Activated CD4-positive, alpha-beta T cell treated with anti-CD3 and anti-CD28 coated beads, Interleukin-2, amount 50 U/mL, for 24 hours (primary cell): ENCODE measurements around the gene TTLL8.

Source experiments
- DNase-seq, 2 donors: peaks; one replicate each; pipeline ENCODE4 v3.0.0-alpha.2; 2020; ENCODE audit warnings: low read depth in 1 of 2, low spot score in 1 of 2

The TTLL8 gene

DNA sequence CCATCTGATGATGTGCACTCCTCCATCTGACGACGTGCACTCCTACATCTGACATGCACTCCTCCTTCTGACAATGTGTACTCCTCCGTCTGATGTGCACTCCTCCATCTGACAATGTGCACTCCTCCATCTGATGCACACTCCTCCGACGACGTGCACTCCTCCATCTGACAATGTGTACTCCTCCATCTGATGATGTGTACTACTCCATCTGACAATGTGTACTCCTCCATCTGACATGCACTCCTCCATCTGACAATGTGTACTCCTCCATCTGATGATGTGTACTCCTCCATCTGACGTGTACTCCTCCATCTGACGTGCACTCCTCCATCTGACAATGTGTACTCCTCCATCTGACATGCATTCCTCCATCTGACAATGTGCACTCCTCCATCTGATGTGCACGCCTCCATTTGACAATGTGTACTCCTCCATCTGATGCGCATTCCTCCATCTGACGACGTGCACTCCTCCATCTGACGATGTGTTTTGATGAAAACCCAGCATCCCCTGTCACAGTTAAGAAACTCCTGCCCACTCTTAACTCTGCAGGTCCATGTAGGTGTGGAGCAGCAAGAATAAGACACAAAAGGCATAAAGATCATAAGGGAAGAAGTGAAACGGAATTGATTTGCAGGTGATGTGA lies 35.8 kb downstream of the TTLL8 start:
- DNase-seq: no peak

DNA sequence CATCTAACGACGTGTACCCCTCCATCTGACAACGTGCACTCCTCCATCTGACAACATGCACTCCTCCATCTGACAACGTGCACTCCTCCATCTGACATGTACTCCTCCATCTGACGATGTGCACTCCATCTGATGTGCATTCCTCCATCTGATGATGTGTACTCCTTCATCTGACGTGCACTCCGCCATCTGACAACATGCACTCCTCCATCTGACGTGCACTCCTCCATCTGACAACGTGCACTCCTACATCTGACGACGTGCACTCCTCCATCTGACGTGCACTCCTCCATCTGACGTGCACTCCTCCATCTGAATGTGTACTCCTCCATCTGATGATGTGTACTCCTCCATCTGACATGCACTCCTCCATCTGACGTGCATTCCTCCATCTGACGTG lies 37.5 kb downstream of the TTLL8 start:
- no peak for DNase-seq

DNA sequence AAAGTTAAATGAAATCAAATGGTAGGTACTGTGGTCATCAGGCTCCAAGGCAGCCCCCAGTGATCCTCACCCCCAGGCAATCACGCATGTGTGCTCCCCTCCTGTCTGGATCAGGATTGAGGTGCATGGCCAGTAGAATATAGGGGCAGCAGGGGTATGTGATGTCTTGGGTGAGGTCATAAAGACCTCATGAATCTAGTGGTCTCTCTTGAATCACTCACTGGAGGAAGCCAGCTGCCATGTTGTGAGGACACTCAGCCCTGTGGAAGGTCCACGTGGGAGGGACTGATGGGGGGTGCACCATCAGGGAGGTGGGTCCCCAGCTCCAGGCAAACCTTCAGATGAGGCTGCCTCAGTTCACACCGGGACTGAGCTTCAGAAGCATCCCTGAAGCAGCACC lies 38.8 kb downstream of the TTLL8 start:
- DNase-seq: no peak

DNA sequence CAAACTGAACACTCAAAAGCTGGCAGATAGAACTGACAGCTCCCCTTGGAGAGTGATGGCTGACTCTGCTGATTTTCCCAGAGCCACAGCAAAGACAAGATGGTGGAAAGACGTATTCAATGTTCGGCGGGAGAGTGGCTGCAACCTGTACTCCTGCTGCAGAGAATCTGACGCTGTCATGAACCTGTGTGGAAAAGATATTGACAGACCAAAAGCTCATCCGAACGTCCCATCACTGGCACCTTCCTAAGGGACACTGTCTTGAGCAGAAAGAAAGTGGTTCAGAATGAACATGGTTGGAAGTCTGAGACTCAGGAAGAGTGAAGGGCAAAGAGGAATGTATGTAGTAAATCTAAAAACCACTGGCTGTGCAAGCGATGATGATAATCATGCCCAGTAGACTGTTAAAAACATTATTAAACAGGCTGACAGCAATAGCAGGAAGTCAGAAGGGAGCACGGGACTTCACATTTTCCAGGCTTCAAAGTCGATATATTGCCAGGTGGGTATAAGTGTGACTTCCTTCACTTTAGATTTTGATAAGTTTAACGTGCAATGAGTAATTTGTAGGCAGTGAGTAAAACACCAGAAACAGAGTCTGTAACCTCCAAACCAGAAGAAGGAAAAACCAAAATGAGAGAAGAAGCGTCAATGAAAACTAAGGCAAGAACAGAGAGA lies 39.4 kb downstream of the TTLL8 start:
- DNase-seq: peak in 1 of 2 donors; percentile 47

DNA sequence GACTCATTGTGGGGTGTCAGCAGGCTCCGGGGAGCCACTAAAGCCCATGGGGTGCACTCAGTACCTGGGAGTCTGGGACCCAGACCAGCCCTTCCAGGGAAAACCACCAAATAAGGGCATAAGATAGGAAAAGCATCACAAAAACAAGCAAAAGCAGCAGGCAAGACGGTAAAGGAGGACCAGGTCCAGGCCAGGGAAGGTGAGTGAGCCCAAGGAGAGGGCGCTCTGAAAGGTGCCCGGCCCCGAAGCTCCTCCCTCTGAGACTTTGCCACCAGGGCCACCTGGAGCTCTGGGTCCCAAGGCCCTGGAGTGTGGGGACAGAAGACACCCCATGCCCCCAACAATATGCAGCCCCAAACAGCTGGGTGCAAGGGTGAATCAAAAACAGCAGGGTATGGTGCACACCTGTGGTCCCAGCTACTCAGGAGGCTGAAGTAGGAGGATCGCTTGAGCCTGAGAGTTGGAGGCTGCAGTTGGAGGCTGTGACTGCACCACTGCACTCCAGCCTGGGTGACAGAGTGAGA lies 40.3 kb downstream of the TTLL8 start:
- DNase-seq: no peak

DNA sequence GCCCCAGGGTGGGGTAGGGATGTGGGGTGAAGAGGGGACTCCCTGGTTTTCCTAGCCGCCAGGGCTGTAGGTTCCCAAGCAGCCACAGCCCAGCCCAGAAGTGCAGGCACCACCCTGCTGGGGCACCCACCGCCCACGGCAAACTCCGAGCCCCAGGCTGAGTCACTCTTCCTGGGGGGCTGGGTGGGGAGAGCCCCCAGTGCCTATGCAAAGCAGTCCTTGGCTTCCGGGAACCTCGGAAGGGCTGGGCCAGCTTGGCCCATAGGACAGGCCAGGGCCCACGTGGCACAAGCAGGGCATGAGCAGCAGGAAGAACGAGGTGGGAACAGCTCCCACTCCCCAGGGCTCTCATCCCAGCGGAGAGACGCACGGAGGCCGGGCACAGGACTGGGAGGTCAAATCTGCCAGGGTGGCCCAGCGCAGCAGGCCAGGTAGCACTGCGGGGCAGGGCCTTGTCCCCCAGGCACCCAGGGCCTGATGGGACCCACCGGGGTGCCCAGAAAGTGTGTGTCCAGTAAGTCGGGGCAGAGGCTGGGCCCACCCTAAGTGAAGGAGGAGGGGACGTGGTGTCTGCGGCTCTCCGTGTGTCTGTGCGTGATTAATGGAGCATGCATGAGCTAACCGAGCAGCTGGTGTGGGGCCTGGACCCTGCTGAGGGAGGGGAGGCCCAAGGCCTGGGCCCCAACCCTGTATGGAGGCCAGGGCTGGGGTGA lies 41.0 kb downstream of the TTLL8 start:
- peak; percentile 55 to 62 for DNase-seq

DNA sequence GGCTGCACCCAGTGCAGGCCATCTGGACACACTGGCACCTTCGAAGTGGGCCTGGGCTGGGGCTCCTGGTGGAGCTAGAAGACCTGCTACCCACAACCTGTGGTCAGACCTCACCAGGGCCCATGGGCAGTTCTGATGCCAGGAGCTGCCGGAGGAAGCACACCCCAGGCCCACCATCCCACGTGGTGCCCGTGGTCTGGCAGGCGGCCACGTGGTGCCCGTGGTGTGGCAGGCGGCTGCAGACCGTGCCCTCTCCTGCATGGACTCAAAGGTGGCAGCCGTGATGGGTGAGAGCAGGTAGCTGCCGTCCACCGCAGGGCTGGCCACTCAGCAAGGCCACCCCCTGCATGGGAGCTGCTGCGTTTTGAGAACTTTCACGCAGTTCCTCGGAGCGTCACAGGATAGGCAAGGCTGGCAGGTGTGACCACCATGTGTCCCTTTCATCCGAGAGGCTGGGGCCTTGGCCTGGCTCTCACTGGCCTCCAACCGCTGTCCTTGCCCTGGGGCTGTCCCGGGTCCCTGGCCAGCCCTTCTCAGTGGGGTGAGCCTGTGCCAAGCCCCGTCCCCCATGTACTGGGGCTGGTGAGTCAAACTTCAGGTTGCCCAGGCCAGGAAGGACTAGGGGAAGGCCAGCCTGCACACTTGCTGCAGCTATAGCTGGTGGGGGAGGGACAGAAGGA lies 41.6 kb downstream of the TTLL8 start:
- DNase-seq: no peak

DNA sequence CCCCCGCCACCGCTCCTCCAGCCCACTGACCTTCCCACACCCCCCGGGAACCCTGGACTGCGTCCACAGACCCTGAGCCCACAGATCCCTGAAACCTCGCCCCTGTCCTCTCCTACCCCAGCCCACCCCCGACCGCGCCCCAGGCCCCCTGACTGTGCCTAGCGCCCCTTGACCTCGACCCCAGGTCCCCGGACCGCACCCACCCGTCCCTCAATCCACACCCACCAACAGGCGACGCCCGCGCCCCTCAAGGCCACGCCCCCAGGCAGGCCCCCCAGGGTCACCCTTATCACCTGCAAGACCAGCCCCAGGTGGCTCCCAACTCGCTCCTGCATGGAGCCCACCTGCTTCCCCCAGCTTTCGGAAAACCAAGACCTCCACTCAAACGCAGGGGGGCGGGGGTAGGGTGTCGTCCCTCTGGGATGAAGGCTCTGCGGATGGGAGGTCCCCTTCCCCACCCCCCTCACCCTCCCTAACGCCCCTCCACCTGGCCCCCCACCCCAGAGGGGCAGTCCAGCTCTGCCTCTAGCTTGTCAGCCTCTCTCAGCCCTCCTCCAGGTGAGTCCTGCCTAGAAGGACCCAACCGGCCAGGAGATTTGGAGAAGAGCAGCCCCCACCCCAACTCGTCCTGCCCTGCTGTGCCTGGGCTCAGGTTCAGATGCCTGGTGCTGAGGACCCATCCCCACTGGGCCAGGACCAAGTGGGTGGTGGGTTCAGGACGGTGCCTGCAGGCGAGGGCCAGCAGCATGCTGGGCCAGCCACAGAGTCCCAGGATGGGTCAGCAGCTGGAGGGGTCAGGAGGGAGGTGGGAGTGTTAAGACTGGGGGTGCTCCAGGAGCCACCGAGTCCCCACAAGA lies 42.4 kb downstream of the TTLL8 start:
- no peak for DNase-seq

DNA sequence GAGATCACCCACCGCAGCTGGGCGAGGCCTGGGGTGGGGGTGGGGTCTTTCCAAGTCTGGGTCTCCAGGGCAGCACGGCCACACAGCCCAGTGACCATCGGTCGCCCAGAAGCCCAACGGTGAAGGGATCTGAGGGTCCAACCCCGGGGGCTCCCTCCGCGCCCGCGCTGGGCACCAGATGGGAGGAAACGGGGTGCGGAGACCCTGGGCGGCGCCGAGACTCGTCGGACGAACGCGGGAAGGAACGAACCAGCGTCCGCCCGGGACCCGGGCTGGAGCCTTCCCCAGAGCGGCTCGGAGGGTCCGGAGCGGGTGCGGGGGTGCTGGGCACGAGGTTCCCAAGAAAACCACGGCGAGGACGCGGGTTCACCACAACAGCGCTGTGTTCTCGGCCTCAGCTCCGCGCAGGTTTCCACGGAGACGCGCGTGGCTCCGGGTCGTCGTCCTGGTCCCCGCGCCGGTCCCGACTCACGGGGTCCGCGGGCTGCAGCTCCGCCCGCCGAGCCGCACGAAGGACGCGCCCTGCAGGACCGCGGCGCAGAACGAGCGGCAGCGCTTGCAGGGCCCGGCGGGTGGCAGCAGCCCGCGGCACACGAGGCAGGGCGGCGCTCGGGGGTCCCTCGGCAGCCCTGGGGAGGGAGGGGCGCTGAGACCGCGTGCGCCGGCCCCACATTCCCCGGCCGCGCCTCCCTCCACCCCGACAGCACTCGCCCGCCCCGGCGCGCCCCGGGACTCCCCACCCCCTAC lies 43.3 kb downstream of the TTLL8 start:
- DNase-seq: no peak

DNA sequence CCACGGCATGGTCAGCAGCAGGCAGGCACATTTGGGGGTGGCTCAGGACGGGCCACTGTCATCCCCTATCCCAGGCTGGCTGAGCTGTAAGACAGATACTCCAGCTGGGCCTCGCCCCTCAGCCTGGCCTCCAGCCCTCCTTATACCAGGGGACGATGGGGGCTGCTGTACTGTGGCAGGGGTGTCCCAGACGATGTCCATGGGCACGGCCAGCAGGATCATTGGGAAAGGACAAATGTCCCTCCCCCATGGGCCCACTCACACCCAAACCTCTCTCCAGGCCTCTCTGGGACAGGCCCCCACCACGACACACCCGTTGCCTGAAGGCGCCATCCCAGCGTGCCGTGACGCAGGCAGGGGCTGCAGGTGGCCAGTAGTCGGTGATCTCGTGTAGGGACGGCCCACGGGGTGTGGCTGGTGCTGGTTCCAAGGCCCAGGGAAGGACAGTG lies 44.0 kb downstream of the TTLL8 start:
- DNase-seq: no peak

DNA sequence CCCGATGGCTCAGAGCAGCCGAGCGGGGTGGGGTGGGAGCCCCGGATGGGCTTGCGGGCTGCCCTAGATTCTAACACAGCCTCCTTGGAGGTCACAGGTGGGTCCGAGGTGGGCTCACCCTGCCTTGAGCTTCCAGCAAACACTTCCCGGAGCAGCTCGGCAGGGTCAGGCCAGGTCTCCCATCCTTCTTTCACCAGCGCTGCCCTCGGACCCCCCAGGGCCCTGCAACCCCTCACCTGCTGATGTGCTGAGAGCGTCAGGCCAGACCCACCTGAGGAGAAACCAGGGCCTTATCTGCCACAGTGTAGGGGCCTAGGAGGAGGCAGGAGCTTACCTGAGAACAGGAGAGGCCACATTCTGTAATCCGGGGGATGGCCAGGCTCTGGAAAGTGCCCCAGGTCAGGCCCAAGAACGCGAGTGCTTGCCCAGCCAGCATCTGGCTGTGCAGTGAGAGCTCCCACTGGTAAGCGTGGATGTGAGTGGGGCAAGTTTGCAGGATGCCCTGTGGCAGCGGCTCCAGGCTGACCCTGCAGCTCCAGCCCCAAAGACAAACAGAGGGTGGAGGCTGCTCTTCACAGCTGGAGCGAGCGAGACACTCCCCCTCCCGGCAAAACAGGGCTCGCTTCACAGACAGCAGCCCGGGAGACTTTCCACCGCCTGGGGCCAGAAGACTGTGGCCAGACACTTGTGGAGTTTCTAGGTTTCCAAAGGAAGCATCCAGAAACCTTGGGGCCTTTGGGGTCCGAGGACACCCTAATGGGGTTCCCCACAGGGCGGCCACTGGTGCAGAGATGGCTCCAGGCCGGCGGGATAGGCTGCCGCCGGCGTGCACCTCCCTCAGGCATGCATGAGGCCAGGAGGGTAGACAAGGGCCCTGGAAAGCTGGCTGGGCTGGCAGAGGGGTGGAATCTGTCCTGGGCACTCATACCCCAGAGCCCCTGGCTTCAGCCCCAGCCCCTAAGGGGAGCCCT lies 45.6 kb downstream of the TTLL8 start, which contains the start of gene IL17REL:
Gene IL17REL (minus strand): TSS at position 555 of the 971 bp plus-strand sequence. CDS start 119 bp downstream, at position 436.
- DNase-seq: no peak

DNA sequence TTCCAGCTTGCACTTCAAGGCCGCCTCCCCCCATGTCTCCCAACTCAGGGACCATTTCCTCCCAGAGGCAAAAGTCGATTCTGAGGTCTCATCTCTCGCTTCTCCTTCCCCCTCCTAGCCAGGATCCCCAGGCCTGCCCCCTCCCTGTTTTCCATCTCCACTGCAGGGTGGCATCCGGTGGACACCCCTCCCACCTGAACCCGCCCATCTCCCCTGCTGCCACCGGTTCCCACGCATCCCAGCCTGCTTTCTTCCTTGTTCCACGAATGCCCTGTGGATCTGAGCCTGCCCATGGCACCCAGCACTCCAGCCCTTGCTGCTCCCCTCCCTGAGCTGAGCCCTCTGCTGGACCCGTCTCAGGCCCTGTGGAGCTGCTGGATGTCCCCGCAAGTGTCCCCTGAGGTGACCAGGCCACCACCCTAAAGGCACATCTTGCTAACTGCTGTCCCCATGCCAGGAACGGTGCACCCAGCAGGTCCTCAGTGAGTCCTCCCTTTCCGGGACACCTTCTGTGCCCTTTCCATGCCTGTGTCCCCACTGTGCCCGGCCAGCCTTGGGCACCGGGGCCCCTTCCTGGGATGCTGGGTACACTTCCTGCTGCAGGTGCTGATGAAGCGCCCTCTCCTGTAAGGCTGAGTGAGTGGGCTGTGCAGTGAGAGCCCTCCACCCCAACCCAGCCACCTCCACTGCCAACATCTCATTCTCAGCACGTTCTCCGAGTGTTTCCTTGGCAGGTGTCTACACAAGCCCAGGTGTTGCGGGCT lies 46.5 kb downstream of the TTLL8 start:
- DNase-seq: no peak

DNA sequence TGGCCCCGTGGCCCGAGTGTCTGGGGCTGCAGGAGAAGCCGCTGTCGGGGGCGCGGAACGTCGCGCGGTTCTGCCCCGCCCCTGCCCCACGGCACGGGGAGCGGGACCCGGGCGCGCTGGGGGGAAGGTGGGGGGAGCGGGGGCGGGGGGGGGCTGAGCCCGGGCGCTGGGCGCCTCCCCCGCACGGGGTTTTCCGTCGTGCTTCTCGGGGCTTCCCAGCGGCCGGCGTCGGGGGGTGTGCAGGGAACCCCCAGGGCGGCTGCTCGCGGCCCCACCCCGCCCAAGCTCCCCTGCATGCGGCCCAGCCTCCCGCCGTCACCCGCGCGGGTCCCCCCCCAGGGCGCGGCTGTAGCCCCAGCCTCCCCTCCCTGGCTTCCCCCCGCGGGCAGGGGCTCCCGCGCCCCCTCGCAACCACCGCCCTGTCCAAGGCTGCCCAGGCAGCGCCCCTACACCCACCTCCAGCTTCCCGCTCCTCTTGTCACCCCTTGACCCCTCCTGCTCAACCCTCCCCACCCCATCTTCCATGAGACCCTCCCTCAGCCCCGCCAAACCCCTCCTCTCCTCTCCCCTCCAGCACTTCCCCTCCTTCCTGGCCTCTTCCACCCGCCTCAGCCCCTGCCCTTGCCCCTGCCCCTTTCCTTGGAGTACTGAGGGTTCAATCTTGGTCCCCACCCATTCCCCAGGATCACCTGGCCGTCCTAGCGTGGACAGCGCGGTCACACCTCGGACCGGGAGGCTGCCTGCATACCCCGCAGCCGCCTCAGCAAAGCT lies 47.2 kb downstream of the TTLL8 start:
- DNase-seq: no peak

DNA sequence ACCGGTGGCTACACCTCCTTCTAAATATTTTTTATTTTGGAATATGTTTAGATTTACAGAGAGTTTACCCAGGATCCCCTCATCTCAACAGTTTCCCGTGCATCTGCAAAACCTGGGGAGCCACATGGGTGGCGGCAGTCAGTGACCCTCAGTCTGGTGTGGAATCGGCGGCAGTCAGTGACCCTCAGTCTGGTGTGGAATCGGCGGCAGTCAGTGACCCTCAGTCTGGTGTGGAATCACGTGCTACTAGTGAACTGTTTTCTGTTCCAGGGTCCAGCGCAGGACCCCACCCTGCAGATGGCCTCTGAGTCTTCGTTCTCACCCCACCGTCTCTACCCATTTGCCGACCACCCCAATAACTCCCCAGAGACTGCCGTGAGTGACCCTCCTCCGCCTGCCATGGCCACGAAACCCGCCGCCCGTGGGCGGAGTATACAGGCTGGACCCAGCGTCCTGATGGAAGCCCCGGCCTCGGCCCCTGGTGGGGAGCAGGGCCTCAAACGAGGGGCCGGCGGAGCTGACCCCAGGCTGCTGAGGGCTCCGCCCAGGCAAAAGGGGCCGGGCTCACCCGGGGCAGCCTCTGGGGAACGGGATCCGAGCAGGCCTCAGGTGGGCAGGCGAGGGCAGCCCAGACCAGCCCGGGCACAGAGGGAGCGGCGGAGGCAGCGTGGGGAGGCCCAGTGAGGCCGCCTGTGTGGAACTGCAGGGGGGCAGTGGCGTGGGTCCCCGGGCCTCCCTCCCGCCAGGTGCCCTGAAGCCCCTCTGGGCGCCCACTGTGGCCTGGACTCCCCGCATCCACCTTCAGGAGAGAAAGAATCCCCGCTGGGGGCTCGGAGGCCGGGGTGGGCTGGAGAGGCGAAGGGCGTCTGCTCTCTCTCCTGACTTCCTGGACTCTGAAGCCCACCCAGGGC lies 48.1 kb downstream of the TTLL8 start:
- DNase-seq: no peak

DNA sequence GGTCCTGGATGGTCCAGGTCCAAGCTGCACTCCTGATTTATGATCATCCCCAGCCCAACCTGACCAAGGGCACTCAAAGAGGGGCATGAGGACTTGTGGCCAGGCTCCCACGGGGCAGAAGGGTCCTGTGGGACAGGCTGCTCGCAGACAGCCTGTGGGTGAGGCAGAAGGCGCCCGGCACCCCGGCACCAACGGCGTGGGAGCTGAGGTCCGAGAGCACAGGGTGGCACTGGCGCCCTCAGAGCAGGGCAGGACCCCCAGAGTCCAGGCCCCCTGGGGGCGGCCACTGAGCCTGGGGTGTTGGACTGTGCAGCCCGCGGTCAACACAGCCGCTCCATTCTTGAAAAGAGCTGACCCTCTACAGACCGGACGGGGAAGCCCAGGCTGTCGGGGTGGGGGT lies 48.8 kb downstream of the TTLL8 start:
- DNase-seq: no peak
